Measurements from ENCODE around the gene POLD2. TPM values are rescaled to one million over a fixed set of nuclear protein-coding genes. Genes with fewer than 3 reads are reported as not detected.

POLD2 gene
- total and polyA plus RNA-seq, 2 of the 8 experiments (the other 6 are each of a cell fraction or from before 2014, with no cell fraction given): 148 to 214 TPM

DNA sequence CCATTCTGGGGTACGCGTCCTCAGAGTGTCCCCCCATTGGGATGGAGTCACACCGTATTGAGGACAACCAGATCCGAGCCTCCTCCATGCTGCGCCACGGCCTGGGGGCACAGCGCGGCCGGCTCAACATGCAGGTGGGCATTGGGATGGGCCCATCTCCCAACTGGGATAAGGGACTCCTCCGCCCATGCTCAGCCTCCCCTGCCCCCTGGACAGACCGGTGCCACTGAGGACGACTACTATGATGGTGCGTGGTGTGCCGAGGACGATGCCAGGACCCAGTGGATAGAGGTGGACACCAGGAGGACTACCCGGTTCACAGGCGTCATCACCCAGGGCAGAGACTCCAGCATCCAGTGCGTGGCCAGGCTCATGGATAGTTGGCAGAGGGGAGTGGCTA is 13.4 kb downstream of the POLD2 start:
- peaks cover 0 to 10% (median 8%) of the 10 kb centered on the region in 4 experiments; a peak in 6 of 7 replicates for H3K27me3 ChIP-seq (replicated peaks in 1 of 4; ENCODE audit: control insufficient read depth in 3 of 4, extremely low read depth in 1 of 4, insufficient read depth in 3 of 4, low read length in 3 of 4)
- no peak overlapping the region for H3K18ac ChIP-seq (ENCODE audit: extremely low read depth, low read length)
- 93% methylated on average over 18 of the region's 18 CpGs; no CpG with 5 or more reads in 1 of the 2 experiments for WGBS, 2 experiments (ENCODE audit: extremely low coverage in 1 of 2, insufficient coverage in 1 of 2, insufficient read length in 1 of 2, insufficient replicate concordance in 2 of 2, low coverage in 1 of 2, low lambda C conversion rate in 2 of 2, missing lambda C conversion rate in 1 of 2)
- H2AK5ac ChIP-seq (ENCODE audit: low read depth, low read length): no peak overlapping the region
- H3K36me3 ChIP-seq (ENCODE audit: control insufficient read depth in 2 of 4, insufficient read depth in 4 of 4, low read length in 3 of 4): peaks cover 0 to 16% (median 8%) of the 10 kb centered on the region in 4 experiments; a peak in 5 of 8 replicates
- FAIRE-seq (no peak), DNase-seq (ENCODE audit: low read depth in 1 of 2, low spot score in 2 of 2) (no peak)
- no peak overlapping the region for H4K91ac ChIP-seq (replicated peaks; ENCODE audit: insufficient read length, low read length)
- CTCF ChIA-PET (ENCODE audit: partially characterized antibody): interaction anchor here (0.9 to 2.4 kb wide), 5 partner anchors 10 to 90 kb away, joined by 3 to 11 read pairs (median 8); partner anchors contain the start of gene POLD2
- H3K79me1 ChIP-seq (ENCODE audit: low read depth, low read length): peaks cover 4% of the 10 kb centered on the region; the same call in 1 of the 2 replicates
- no peak overlapping the region for H3K9ac ChIP-seq (replicated peaks in 1 of 4; ENCODE audit: extremely low read depth in 1 of 4, low read depth in 3 of 4, low read length in 3 of 4)
- H3K79me2 ChIP-seq (ENCODE audit: control insufficient read depth in 1 of 2, insufficient read depth in 2 of 2, low read length in 2 of 2): no peaks in the 10 kb centered on the region; a peak in 1 of 4 replicates
- H4K5ac ChIP-seq (ENCODE audit: insufficient read length, low read depth, low read length): no peak overlapping the region
- H4K20me1 ChIP-seq (replicated peaks in 1 of 2; ENCODE audit: control insufficient read depth in 1 of 2, insufficient read depth in 2 of 2, low read length in 2 of 2): peaks cover 2 to 13% of the 10 kb centered on the region in 2 experiments
- no peak overlapping the region for H2BK5ac ChIP-seq (ENCODE audit: low read depth, low read length)
- peaks cover 4% of the 10 kb centered on the region for H3K23me2 ChIP-seq (ENCODE audit: low read depth, low read length)
- POLR2A ChIA-PET (ENCODE audit: partially characterized antibody): interaction anchor here (0.7 to 3.4 kb wide), 5 partner anchors 12 to 68 kb away, joined by 3 to 50 read pairs (median 4); partner anchors contain the start of genes PGAM2 and POLD2
- no peak overlapping the region for H2BK20ac ChIP-seq (ENCODE audit: low read length)
- H3K4ac ChIP-seq (replicated peaks; ENCODE audit: insufficient read length, low read depth, low read length): no peak overlapping the region
- H4K8ac ChIP-seq (ENCODE audit: extremely low read depth, insufficient read depth, low read length): no peak overlapping the region
- TF ChIP-seq SUZ12 (IDR thresholded peaks at IDR 0.05; ENCODE audit: low read length): no peak
- no peak for TF ChIP-seq TEAD4 (IDR thresholded peaks at IDR 0.05; ENCODE audit: low read depth, low read length)
- TF ChIP-seq RFX5 (IDR thresholded peaks at IDR 0.05; ENCODE audit: borderline replicate concordance, low read depth, low read length): no peak
- TF ChIP-seq, protein P1, sequence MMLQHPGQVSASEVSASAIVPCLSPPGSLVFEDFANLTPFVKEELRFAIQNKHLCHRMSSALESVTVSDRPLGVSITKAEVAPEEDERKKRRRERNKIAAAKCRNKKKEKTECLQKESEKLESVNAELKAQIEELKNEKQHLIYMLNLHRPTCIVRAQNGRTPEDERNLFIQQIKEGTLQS (IDR thresholded peaks at IDR 0.05; ENCODE audit: insufficient read depth, low read depth, low read length): no peak
- TF ChIP-seq CEBPB (IDR thresholded peaks at IDR 0.05; ENCODE audit: low read depth, low read length): no peak
- TF ChIP-seq SIRT6 (IDR thresholded peaks at IDR 0.05; ENCODE audit: low read length): no peak
- no peak for TF ChIP-seq RNF2 (IDR thresholded peaks at IDR 0.05; ENCODE audit: borderline replicate concordance, low read depth, low read length, missing control alignments, poor library complexity, severe bottlenecking)
- no peak for TF ChIP-seq EGR1 (IDR thresholded peaks at IDR 0.05; ENCODE audit: borderline replicate concordance, low read depth, low read length)
- no peak for TF ChIP-seq BCL11A (IDR thresholded peaks at IDR 0.05; ENCODE audit: low read depth in 2 of 2, low read length in 2 of 2)
- TF ChIP-seq POU5F1 (IDR thresholded peaks at IDR 0.05; ENCODE audit: low read depth, low read length): no peak
- TF ChIP-seq BACH1 (IDR thresholded peaks at IDR 0.05; ENCODE audit: low read length): no peak
- TF ChIP-seq POLR2A (IDR thresholded peaks at IDR 0.05; ENCODE audit: control extremely low read depth in 1 of 2, low read depth in 2 of 2, low read length in 2 of 2): no peak
- TF ChIP-seq SP1 (IDR thresholded peaks at IDR 0.05; ENCODE audit: low read depth, low read length): no peak
- TF ChIP-seq RAD21 (IDR thresholded peaks at IDR 0.05 in 1 of 2, conservative IDR thresholded peaks at IDR 0.05 in 1 of 2; ENCODE audit: low read depth in 2 of 2, low read length in 2 of 2): no peak
- peaks cover 0 to 8% (median 4%) of the 10 kb centered on the region in 4 experiments; a peak in 6 of 7 replicates for H3K4me1 ChIP-seq (replicated peaks in 1 of 4; ENCODE audit: control insufficient read depth in 3 of 4, insufficient read depth in 4 of 4, low read length in 3 of 4)
- no peak overlapping the region for H3K14ac ChIP-seq (ENCODE audit: insufficient read length)
- H3K9me3 ChIP-seq (ENCODE audit: insufficient read depth in 2 of 2, low read depth in 1 of 2, low read length in 1 of 2): no peaks in the 10 kb centered on the region
- no peak overlapping the region for H3K4me2 ChIP-seq (ENCODE audit: insufficient read depth in 1 of 2, low read depth in 2 of 2, low read length in 2 of 2)
- no peak overlapping the region for H3K27ac ChIP-seq (ENCODE audit: low read depth, low read length)
- H3K23ac ChIP-seq (ENCODE audit: insufficient read length): no peak overlapping the region
- H2AFZ ChIP-seq (ENCODE audit: low read length): no peak overlapping the region
- no peak overlapping the region for H2BK120ac ChIP-seq (replicated peaks; ENCODE audit: low read depth, low read length)
- no peak overlapping the region for H2BK12ac ChIP-seq (ENCODE audit: low read depth, low read length)
- H3K56ac ChIP-seq (replicated peaks; ENCODE audit: insufficient read length, low read depth, low read length): no peak overlapping the region
- no peak overlapping the region for H2BK15ac ChIP-seq (ENCODE audit: low read length)
- no peak overlapping the region for H3K4me3 ChIP-seq (ENCODE audit: extremely low read depth in 1 of 4, insufficient read depth in 2 of 4, low read depth in 3 of 4, low read length in 4 of 4)

Measured in H1 (cell line).